NB4 (cell line): ENCODE measurements around the gene AGPAT1.

Experiments used
- CTCF ChIP-seq: IDR thresholded peaks from one replicate; pipeline ENCODE4 v1.5.1; 2012; ENCODE audit warnings: low read depth, low read length
- MYC ChIP-seq: IDR thresholded peaks from 2 replicates; pipeline ENCODE4 v1.6.1; 2011; ENCODE audit warnings: low read depth, low read length
- POLR2A ChIP-seq: IDR thresholded peaks from 2 replicates; pipeline ENCODE4 v1.6.1; 2011; ENCODE audit warnings: mild to moderate bottlenecking; ENCODE audit not compliant: insufficient read length; ENCODE audit errors: extremely low read depth

GRCh38 chr6:32187009-32187709 lies 11.3 kb upstream of the AGPAT1 start:
- TF ChIP-seq CTCF (no peak), POLR2A (no peak), MYC (no peak)
